ENCODE results near the gene KREMEN1. TPM values are rescaled to one million over a fixed set of nuclear protein-coding genes. Genes with fewer than 3 reads are reported as not detected.

The KREMEN1 gene
- total RNA-seq, 4 donors from 2014 or later: 11.1 to 23.8 (median 13.9) TPM

GRCh38 chr22:29158546-29158945 lies 85.7 kb downstream of the KREMEN1 start:
- no peak for ATAC-seq (ENCODE audit: low FRiP score)
- DNase-seq (ENCODE audit: low spot score): no peak
- TF ChIP-seq CTCF (IDR thresholded peaks at IDR 0.05): no peak

GRCh38 chr22:29163808-29164207 lies 91.0 kb downstream of the KREMEN1 start:
- no peak for TF ChIP-seq CTCF (IDR thresholded peaks at IDR 0.05)
- DNase-seq (ENCODE audit: low spot score) (no peak), ATAC-seq (ENCODE audit: low FRiP score) (no peak)

GRCh38 chr22:29165321-29166060 lies 92.7 kb downstream of the KREMEN1 start:
- ATAC-seq (ENCODE audit: low FRiP score) (no peak), DNase-seq (ENCODE audit: low spot score) (no peak)
- no peak for TF ChIP-seq CTCF (IDR thresholded peaks at IDR 0.05)

GRCh38 chr22:29166180-29166579 lies 93.3 kb downstream of the KREMEN1 start:
- ATAC-seq (ENCODE audit: low FRiP score) (no peak), DNase-seq (ENCODE audit: low spot score) (no peak)
- no peak for TF ChIP-seq CTCF (IDR thresholded peaks at IDR 0.05)

- no peak for ATAC-seq (ENCODE audit: low FRiP score)
- no peak for DNase-seq (ENCODE audit: low spot score)
- TF ChIP-seq CTCF (IDR thresholded peaks at IDR 0.05): no peak
These were observed 94.4 kb downstream of the KREMEN1 start for GRCh38 chr22:29167032-29167911.

- ATAC-seq (ENCODE audit: low FRiP score) (no peak), DNase-seq (ENCODE audit: low spot score) (no peak)
- TF ChIP-seq CTCF (IDR thresholded peaks at IDR 0.05): no peak
These were observed 98.9 kb downstream of the KREMEN1 start for GRCh38 chr22:29171721-29172120.

Data from omental fat pad (tissue), 4 donors.